Measurements from ENCODE around the gene GXYLT2.

DNA sequence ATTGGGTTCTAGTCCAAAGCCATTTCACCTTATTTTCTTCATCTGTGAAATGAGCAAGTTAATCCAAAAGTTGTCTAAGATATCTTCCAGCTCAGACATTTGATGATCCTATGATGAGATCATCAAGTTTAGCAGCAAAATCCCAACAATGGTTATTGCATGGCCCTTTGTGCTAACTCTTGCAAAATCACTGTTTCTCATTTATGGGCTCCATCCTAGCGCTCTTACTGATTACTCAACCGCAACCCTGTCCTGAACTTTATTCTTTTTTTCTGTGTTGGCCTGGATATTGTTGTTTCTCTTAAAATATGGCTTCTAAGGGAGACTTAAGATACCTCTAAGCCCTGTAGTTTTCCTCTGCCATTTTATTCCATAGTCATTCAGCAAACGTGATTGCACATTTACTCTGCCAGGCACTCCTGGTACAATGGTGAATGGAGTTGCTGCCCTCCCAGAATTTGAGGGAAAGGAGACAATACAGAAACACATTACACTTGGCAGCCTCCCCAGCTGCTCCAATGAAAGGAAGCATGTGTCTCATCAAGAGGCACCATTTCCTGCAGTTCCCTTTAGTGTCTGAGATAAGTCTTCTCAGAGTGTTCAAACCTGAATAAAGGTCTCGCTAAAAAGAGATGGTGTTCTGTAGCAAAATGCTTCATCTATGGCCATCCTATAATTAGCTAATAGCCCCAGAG lies 4.4 kb downstream of the GXYLT2 start:
- TF ChIP-seq, protein P1, sequence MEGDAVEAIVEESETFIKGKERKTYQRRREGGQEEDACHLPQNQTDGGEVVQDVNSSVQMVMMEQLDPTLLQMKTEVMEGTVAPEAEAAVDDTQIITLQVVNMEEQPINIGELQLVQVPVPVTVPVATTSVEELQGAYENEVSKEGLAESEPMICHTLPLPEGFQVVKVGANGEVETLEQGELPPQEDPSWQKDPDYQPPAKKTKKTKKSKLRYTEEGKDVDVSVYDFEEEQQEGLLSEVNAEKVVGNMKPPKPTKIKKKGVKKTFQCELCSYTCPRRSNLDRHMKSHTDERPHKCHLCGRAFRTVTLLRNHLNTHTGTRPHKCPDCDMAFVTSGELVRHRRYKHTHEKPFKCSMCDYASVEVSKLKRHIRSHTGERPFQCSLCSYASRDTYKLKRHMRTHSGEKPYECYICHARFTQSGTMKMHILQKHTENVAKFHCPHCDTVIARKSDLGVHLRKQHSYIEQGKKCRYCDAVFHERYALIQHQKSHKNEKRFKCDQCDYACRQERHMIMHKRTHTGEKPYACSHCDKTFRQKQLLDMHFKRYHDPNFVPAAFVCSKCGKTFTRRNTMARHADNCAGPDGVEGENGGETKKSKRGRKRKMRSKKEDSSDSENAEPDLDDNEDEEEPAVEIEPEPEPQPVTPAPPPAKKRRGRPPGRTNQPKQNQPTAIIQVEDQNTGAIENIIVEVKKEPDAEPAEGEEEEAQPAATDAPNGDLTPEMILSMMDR (IDR thresholded peaks at IDR 0.05) = no peak
- TF ChIP-seq POLR2A (IDR thresholded peaks at IDR 0.05) = no peak

All from prostate gland (tissue), 2 donors.